ENCODE results near the gene TOPORS. TPM values are rescaled to one million over a fixed set of nuclear protein-coding genes. Genes with fewer than 3 reads are reported as not detected.

The TOPORS gene
- polyA plus RNA-seq, 3 donors = 5.9 to 12.9 (median 9.2) TPM

- H3K4me1 Mint-ChIP-seq = peaks cover 42% of the 10 kb centered on the region
Observed at GRCh38 chr9:32526707-32527048, 25.7 kb downstream of the TOPORS start.

GRCh38 chr9:32526041-32526706 lies 26.2 kb downstream of the TOPORS start, which contains the start of gene RIGI:
TSS of gene RIGI (minus strand) at chr9:32526196. CDS start at chr9:32526166, 30 bp downstream.
- peaks cover 34% of the 10 kb centered on the region for H3K79me2 ChIP-seq (ENCODE audit: insufficient read depth, low read length)
- peaks cover 42% of the 10 kb centered on the region for H3K4me1 Mint-ChIP-seq
- WGBS (ENCODE audit: insufficient coverage) = 0% methylated on average over 24 of the region's 37 CpGs
- peaks cover 10 to 16% of the 10 kb centered on the region in 2 donors for H3K36me3 Mint-ChIP-seq
- peak within 1 kb of the TSS; percentile 98 for H2AFZ ChIP-seq (ENCODE audit: insufficient read depth, low read depth, low read length, poor library complexity, severe bottlenecking)
- peak within 1 kb of the TSS; percentile 88 for H3K4me2 ChIP-seq (replicated peaks; ENCODE audit: extremely low read depth, low read length, poor library complexity, severe bottlenecking)
- H3K27me3 ChIP-seq (ENCODE audit: control insufficient read depth in 2 of 2, insufficient read depth in 2 of 2, low read length in 2 of 2) = no peaks in the 10 kb centered on the region
- peaks cover 0 to 3% (median 0%) of the 10 kb centered on the region in 3 donors for H3K27me3 Mint-ChIP-seq (ENCODE audit: low read depth in 3 of 3)
- peaks cover 0 to 6% (median 0%) of the 10 kb centered on the region in 7 donors for H3K9me3 Mint-ChIP-seq
- H3K27ac ChIP-seq (ENCODE audit: low read depth in 1 of 2, low read length in 2 of 2) = peak within 1 kb of the TSS; percentile 76 to 95
- H3K4me1 ChIP-seq (ENCODE audit: control insufficient read depth in 1 of 2, insufficient read depth in 2 of 2, low read length in 2 of 2) = peaks cover 20 to 29% of the 10 kb centered on the region in 2 donors
- H3K9ac ChIP-seq (ENCODE audit: insufficient read depth, low read length, poor library complexity, severe bottlenecking) = peak within 1 kb of the TSS; percentile 73
- TF ChIP-seq CTCF (IDR thresholded peaks at IDR 0.05) = peak; percentile 61
- intact Hi-C loops (cut with micrococcal nuclease) = loop anchor here in 1 of 2 donors (10.0 kb wide), 1 partner anchor 49 kb away; the partner anchor contains the start of gene NDUFB6
- peaks cover 34% of the 10 kb centered on the region for H4K20me1 ChIP-seq (ENCODE audit: insufficient read depth, low read length)
- H3K4me3 ChIP-seq (replicated peaks in 1 of 3; ENCODE audit: low read depth in 2 of 3, low read length in 3 of 3) = peak within 1 kb of the TSS; percentile 81 to 98 (median 91)
- no peaks in the 10 kb centered on the region for H3K36me3 ChIP-seq (replicated peaks in 1 of 2; ENCODE audit: control insufficient read depth in 1 of 2, insufficient read depth in 2 of 2, low read length in 2 of 2)
- no peaks in the 10 kb centered on the region for H3K9me3 ChIP-seq (replicated peaks in 1 of 2; ENCODE audit: control insufficient read depth in 1 of 2, insufficient read depth in 1 of 2, low read length in 2 of 2)
- peak; percentile 75 to 89 (median 79) for DNase-seq
- H3K27ac Mint-ChIP-seq = peak within 1 kb of the TSS; percentile 91 to 97 (median 95)
- H3K4me3 Mint-ChIP-seq = peak within 1 kb of the TSS; percentile 96 to 98

More at GRCh38 chr9:32526707-32527048, 25.7 kb downstream of the TOPORS start:
- Histone ChIP-seq H2AFZ (ENCODE audit: insufficient read depth, low read depth, low read length, poor library complexity, severe bottlenecking) (peak overlapping the region; percentile 98), H3K9me3 (replicated peaks in 1 of 2; ENCODE audit: control insufficient read depth in 1 of 2, insufficient read depth in 1 of 2, low read length in 2 of 2) (no peaks in the 10 kb centered on the region), H4K20me1 (ENCODE audit: insufficient read depth, low read length) (peaks cover 34% of the 10 kb centered on the region), H3K4me1 (ENCODE audit: control insufficient read depth in 1 of 2, insufficient read depth in 2 of 2, low read length in 2 of 2) (peaks cover 20 to 29% of the 10 kb centered on the region in 2 donors), H3K27ac (ENCODE audit: low read depth in 1 of 2, low read length in 2 of 2) (peak overlapping the region; percentile 76 to 95), H3K4me3 (replicated peaks in 1 of 3; ENCODE audit: low read depth in 2 of 3, low read length in 3 of 3) (peak overlapping the region; percentile 81 to 98 (median 91)), H3K27me3 (ENCODE audit: control insufficient read depth in 2 of 2, insufficient read depth in 2 of 2, low read length in 2 of 2) (no peaks in the 10 kb centered on the region), H3K36me3 (replicated peaks in 1 of 2; ENCODE audit: control insufficient read depth in 1 of 2, insufficient read depth in 2 of 2, low read length in 2 of 2) (no peaks in the 10 kb centered on the region), H3K9ac (ENCODE audit: insufficient read depth, low read length, poor library complexity, severe bottlenecking) (peak overlapping the region; percentile 73), H3K4me2 (replicated peaks; ENCODE audit: extremely low read depth, low read length, poor library complexity, severe bottlenecking) (peak overlapping the region; percentile 88), H3K79me2 (ENCODE audit: insufficient read depth, low read length) (peaks cover 34% of the 10 kb centered on the region)
- H3K36me3 Mint-ChIP-seq = peaks cover 10 to 16% of the 10 kb centered on the region in 2 donors
- intact Hi-C loops (cut with micrococcal nuclease) = loop anchor here in 1 of 2 donors (10.0 kb wide), 1 partner anchor 48 kb away; the partner anchor contains the start of gene NDUFB6
- no CpG with 5 or more reads among the region's 2 CpGs for WGBS (ENCODE audit: insufficient coverage)
- TF ChIP-seq CTCF (IDR thresholded peaks at IDR 0.05) = peak; percentile 35
- H3K27me3 Mint-ChIP-seq (ENCODE audit: low read depth in 3 of 3) = peaks cover 0 to 3% (median 0%) of the 10 kb centered on the region in 3 donors
- no peak for DNase-seq
- peak overlapping the region; percentile 91 to 97 (median 95) for H3K27ac Mint-ChIP-seq
- peak overlapping the region; percentile 96 to 98 for H3K4me3 Mint-ChIP-seq
- peaks cover 0 to 6% (median 0%) of the 10 kb centered on the region in 7 donors for H3K9me3 Mint-ChIP-seq
